Measurements from ENCODE around the gene CCDC122.

The CCDC122 gene

DNA sequence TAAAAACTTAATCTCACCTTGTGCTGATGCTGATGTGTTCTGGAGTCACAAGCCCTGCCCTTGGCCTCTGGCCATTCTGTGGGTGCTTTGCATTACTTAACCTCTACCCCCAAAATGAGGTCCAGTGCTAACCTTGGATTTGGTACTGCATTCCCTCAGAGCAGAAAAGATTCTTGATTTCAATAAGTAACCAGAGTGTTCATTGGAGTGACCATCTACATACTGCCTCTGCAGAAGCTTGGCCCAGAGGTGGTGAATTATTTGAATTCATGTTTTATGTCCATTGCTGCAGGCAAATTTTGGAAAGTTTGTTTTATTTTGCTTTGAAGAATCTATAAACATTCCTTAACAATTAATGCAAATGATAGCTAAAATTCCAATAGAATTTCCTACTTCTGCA lies 85.1 kb downstream of the CCDC122 start:
- TF ChIP-seq CTCF (conservative IDR thresholded peaks at IDR 0.05; ENCODE audit: low read depth, low read length) = no peak
- no peak overlapping the region for H3K4me3 ChIP-seq (ENCODE audit: low read length)
- no peak for DNase-seq (ENCODE audit: low read depth)

GRCh38 chr13:43792076-43792881 lies 87.3 kb downstream of the CCDC122 start:
- no peak for TF ChIP-seq CTCF (conservative IDR thresholded peaks at IDR 0.05; ENCODE audit: low read depth, low read length)
- H3K4me3 ChIP-seq (ENCODE audit: low read length) = no peak overlapping the region
- peak; percentile 78 for DNase-seq (ENCODE audit: low read depth)

GRCh38 chr13:43787997-43788396 lies 91.5 kb downstream of the CCDC122 start:
- no peak for DNase-seq (ENCODE audit: low read depth)
- TF ChIP-seq CTCF (conservative IDR thresholded peaks at IDR 0.05; ENCODE audit: low read depth, low read length) = peak; percentile 48
- H3K4me3 ChIP-seq (ENCODE audit: low read length) = no peak overlapping the region

GRCh38 chr13:43787518-43787891 lies 92.0 kb downstream of the CCDC122 start:
- DNase-seq (ENCODE audit: low read depth) = no peak
- peak overlapping the region; percentile 52 for H3K4me3 ChIP-seq (ENCODE audit: low read length)
- TF ChIP-seq CTCF (conservative IDR thresholded peaks at IDR 0.05; ENCODE audit: low read depth, low read length) = no peak

GRCh38 chr13:43786766-43787517 lies 92.6 kb downstream of the CCDC122 start, which contains the start of gene ENOX1:
Gene ENOX1, minus strand, starts transcription at chr13:43786972.
- H3K4me3 ChIP-seq (ENCODE audit: low read length) = peak within 1 kb of the TSS; percentile 52
- DNase-seq (ENCODE audit: low read depth) = no peak
- TF ChIP-seq CTCF (conservative IDR thresholded peaks at IDR 0.05; ENCODE audit: low read depth, low read length) = no peak

GRCh38 chr13:43786472-43786765 lies 93.1 kb downstream of the CCDC122 start:
- no peak for DNase-seq (ENCODE audit: low read depth)
- TF ChIP-seq CTCF (conservative IDR thresholded peaks at IDR 0.05; ENCODE audit: low read depth, low read length) = no peak

More at GRCh38 chr13:43786472-43786765, 93.1 kb downstream of the CCDC122 start:
- H3K4me3 ChIP-seq (ENCODE audit: low read length) = peak overlapping the region; percentile 52
